ENCODE data around the gene MS4A6A. TPM values are rescaled to one million over a fixed set of nuclear protein-coding genes. Genes with fewer than 3 reads are reported as not detected.
"Not testable (repeated sequence)": the region's sequence is repeated elsewhere in the genome, so short reads cannot be mapped to it uniquely, and the experiment has no call there.

The MS4A6A gene
- total RNA-seq, 3 donors from 2014 or later (not counting 1 experiment from before 2014, with no cell fraction given): 1.8 to 27.2 (median 11.8) TPM

- intact Hi-C loops (cut with micrococcal nuclease): loop anchor here (5.0 kb wide), 1 partner anchor 308 kb away; no protein-coding TSS in a partner anchor
- H3K27ac ChIP-seq (ENCODE audit: low read length): no peak overlapping the region
- ATAC-seq: no peak
Observed at GRCh38 chr11:60130496-60130895, 52.4 kb downstream of the MS4A6A start.

DNA sequence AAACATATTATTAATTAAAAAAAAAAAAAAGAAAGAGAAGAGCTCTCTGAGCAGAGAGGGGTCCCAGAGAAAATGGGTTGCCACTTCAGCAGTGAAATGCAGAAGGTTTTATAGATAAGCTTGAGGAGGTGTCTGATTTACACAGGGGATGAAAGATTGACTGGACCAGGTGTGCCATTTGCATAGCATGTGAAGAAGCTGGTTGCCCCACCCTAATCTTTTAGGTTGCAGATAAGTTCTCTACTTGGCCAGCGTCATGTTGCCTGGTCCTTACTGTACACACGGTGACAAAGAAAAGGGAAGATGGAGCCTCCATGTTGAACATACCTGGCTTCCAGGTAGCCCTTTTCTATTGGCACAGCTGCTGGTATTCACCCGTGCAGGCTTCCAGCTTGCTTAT is 53.0 kb downstream of the MS4A6A start:
- no peaks in the 10 kb centered on the region for H3K4me1 ChIP-seq (ENCODE audit: control insufficient read depth, insufficient read depth, low read length)
- no peaks in the 10 kb centered on the region for H3K27me3 ChIP-seq (ENCODE audit: control insufficient read depth, insufficient read depth, low read length)
- H3K9me3 ChIP-seq (ENCODE audit: control insufficient read depth, insufficient read depth, low read length): no peaks in the 10 kb centered on the region
- no peaks in the 10 kb centered on the region for H3K9me3 Mint-ChIP-seq
- H3K36me3 ChIP-seq (ENCODE audit: control insufficient read depth, insufficient read depth, low read length): no peaks in the 10 kb centered on the region
- DNase-seq (no peak), ATAC-seq (no peak)
- H3K4me3 Mint-ChIP-seq: no peak overlapping the region
- no peak overlapping the region for H3K27ac Mint-ChIP-seq
- H3K4me3 ChIP-seq (ENCODE audit: low read length): no peak overlapping the region
- WGBS (ENCODE audit: insufficient coverage): 62% methylated on average over 3 of the region's 3 CpGs
- H3K27ac ChIP-seq (ENCODE audit: low read length): no peak overlapping the region
- intact Hi-C loops (cut with micrococcal nuclease): loop anchor here (5.0 kb wide), 1 partner anchor 308 kb away; no protein-coding TSS in a partner anchor
- H3K27me3 Mint-ChIP-seq (ENCODE audit: low read depth in 2 of 2): peaks cover 8 to 10% of the 10 kb centered on the region in 2 donors
- no peak for TF ChIP-seq CTCF (IDR thresholded peaks at IDR 0.05)
- H3K36me3 Mint-ChIP-seq: no peaks in the 10 kb centered on the region
- no peaks in the 10 kb centered on the region for H3K4me1 Mint-ChIP-seq

More at GRCh38 chr11:60130496-60130895, 52.4 kb downstream of the MS4A6A start:
- Mint-ChIP-seq H3K36me3 (no peaks in the 10 kb centered on the region), H3K4me3 (no peak overlapping the region), H3K9me3 (no peaks in the 10 kb centered on the region), H3K27ac (no peak overlapping the region), H3K4me1 (no peaks in the 10 kb centered on the region), H3K27me3 (ENCODE audit: low read depth in 2 of 2) (peaks cover 2 to 9% of the 10 kb centered on the region in 2 donors)
- no peak overlapping the region for H3K4me3 ChIP-seq (ENCODE audit: low read length)
- peak in 1 of 2 donors; percentile 27 for DNase-seq
- no peak for TF ChIP-seq CTCF (IDR thresholded peaks at IDR 0.05)
- H3K27me3 ChIP-seq (ENCODE audit: control insufficient read depth, insufficient read depth, low read length): no peaks in the 10 kb centered on the region
- no peaks in the 10 kb centered on the region for H3K36me3 ChIP-seq (ENCODE audit: control insufficient read depth, insufficient read depth, low read length)
- H3K4me1 ChIP-seq (ENCODE audit: control insufficient read depth, insufficient read depth, low read length): no peaks in the 10 kb centered on the region
- no peaks in the 10 kb centered on the region for H3K9me3 ChIP-seq (ENCODE audit: control insufficient read depth, insufficient read depth, low read length)

- H3K36me3 ChIP-seq (ENCODE audit: control insufficient read depth, insufficient read depth, low read length); H3K27me3 Mint-ChIP-seq (ENCODE audit: low read depth in 2 of 2); H3K4me1 Mint-ChIP-seq; ATAC-seq; H3K9me3 Mint-ChIP-seq; H3K27me3 ChIP-seq (ENCODE audit: control insufficient read depth, insufficient read depth, low read length); H3K27ac Mint-ChIP-seq; DNase-seq; H3K4me3 ChIP-seq (ENCODE audit: low read length); H3K4me3 Mint-ChIP-seq; H3K4me1 ChIP-seq (ENCODE audit: control insufficient read depth, insufficient read depth, low read length); H3K9me3 ChIP-seq (ENCODE audit: control insufficient read depth, insufficient read depth, low read length); intact Hi-C loops (cut with micrococcal nuclease); H3K27ac ChIP-seq (ENCODE audit: low read length); H3K36me3 Mint-ChIP-seq: not testable (repeated sequence)
- 93% methylated on average over 3 of the region's 4 CpGs for WGBS (ENCODE audit: insufficient coverage)
Observed at GRCh38 chr11:60128866-60129265, 54.0 kb downstream of the MS4A6A start.

- Histone ChIP-seq H3K9me3 (ENCODE audit: control insufficient read depth, insufficient read depth, low read length) (no peaks in the 10 kb centered on the region), H3K4me3 (ENCODE audit: low read length) (no peak overlapping the region), H3K4me1 (ENCODE audit: control insufficient read depth, insufficient read depth, low read length) (no peaks in the 10 kb centered on the region), H3K27ac (ENCODE audit: low read length) (no peak overlapping the region), H3K36me3 (ENCODE audit: control insufficient read depth, insufficient read depth, low read length) (no peaks in the 10 kb centered on the region), H3K27me3 (ENCODE audit: control insufficient read depth, insufficient read depth, low read length) (no peaks in the 10 kb centered on the region)
- peaks cover 8 to 10% of the 10 kb centered on the region in 2 donors for H3K27me3 Mint-ChIP-seq (ENCODE audit: low read depth in 2 of 2)
- intact Hi-C loops (cut with micrococcal nuclease): no loop called here
- DNase-seq (no peak), ATAC-seq (no peak)
- no peaks in the 10 kb centered on the region for H3K9me3 Mint-ChIP-seq
- no peak for TF ChIP-seq CTCF (IDR thresholded peaks at IDR 0.05)
- H3K4me1 Mint-ChIP-seq: no peaks in the 10 kb centered on the region
- H3K36me3 Mint-ChIP-seq: no peaks in the 10 kb centered on the region
- 100% methylated on average over 1 of the region's 2 CpGs for WGBS (ENCODE audit: insufficient coverage)
- no peak overlapping the region for H3K27ac Mint-ChIP-seq
- no peak overlapping the region for H3K4me3 Mint-ChIP-seq
Observed at GRCh38 chr11:60128376-60128775, 54.5 kb downstream of the MS4A6A start.
